ENCODE measurements around the gene TPTE2. TPM values are rescaled to one million over a fixed set of nuclear protein-coding genes. Genes with fewer than 3 reads are reported as not detected.
"Not testable (repeated sequence)": the region's sequence is repeated elsewhere in the genome, so short reads cannot be mapped to it uniquely, and the experiment has no call there.

The TPTE2 gene
- total RNA-seq, result not detected
- long read RNA-seq, result 0 reads

DNA sequence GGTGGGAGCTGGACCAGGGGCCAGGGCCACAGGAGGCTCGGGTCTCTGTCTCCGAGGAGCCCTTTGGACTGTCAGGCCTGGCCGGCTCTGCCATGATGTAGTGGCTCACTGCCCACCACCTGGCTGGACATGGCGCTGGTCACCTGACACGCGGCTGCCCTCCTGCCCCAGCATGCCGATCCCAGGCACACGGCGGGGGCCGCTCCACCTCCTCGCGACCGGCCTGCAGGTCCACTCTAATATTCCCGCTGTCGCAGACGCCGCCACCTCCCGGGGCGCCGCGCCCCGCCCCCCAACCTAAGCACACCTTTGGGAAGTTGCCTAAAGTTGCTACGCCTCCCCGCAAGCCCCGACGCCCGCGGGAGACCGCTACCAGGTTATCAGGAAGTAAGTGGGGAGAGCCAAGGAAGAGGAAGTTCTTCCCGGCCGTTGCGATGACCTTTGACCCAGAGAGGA, at the start of gene TPTE2:
TSS of gene TPTE2 (minus strand) at position 406 of the 456 bp plus-strand sequence. CDS start 58,298 bp downstream, outside the sequence.
- H3K36me3 ChIP-seq; H3K4me3 ChIP-seq; H3K27me3 ChIP-seq; ATAC-seq; H3K27ac ChIP-seq; H3K4me1 ChIP-seq; DNase-seq; intact Hi-C loops (cut with DNase I); H3K9me3 ChIP-seq: not testable (repeated sequence)

GRCh38 chr13:19607523-19608078, 46.3 kb upstream of the TPTE2 start:
- H3K9me3 ChIP-seq, result no peaks in the 10 kb centered on the region
- H3K36me3 ChIP-seq, result no peaks in the 10 kb centered on the region
- TF ChIP-seq, protein P1, sequence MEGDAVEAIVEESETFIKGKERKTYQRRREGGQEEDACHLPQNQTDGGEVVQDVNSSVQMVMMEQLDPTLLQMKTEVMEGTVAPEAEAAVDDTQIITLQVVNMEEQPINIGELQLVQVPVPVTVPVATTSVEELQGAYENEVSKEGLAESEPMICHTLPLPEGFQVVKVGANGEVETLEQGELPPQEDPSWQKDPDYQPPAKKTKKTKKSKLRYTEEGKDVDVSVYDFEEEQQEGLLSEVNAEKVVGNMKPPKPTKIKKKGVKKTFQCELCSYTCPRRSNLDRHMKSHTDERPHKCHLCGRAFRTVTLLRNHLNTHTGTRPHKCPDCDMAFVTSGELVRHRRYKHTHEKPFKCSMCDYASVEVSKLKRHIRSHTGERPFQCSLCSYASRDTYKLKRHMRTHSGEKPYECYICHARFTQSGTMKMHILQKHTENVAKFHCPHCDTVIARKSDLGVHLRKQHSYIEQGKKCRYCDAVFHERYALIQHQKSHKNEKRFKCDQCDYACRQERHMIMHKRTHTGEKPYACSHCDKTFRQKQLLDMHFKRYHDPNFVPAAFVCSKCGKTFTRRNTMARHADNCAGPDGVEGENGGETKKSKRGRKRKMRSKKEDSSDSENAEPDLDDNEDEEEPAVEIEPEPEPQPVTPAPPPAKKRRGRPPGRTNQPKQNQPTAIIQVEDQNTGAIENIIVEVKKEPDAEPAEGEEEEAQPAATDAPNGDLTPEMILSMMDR (IDR thresholded peaks at IDR 0.05), result no peak
- intact Hi-C loops (cut with DNase I), result no loop called here
- H3K4me1 ChIP-seq, result peaks cover 2% of the 10 kb centered on the region
- ATAC-seq (no peak), DNase-seq (no peak)
- H3K4me3 ChIP-seq, result no peak overlapping the region
- peaks cover 11% of the 10 kb centered on the region for H3K27me3 ChIP-seq
- no peak overlapping the region for H3K27ac ChIP-seq

DNA sequence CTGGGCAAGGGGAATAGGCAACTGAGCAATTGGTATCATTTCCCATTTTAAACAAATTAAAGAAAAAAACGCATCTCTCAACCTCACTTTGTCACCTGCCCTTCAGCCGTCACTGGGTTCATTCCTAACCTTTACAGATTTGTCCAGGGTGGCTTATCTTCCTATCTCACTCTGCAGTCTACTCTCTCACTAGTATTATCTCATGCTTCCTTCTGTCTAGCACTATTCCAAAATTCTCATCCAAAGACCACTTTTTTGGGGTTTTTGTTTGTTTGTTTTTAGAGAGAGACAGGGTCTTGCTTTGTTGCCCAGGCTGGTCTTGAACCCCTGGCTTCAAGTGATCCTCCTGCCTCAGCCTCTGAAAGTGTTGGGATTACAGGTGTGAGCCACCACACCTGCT, 45.4 kb upstream of the TPTE2 start:
- TF ChIP-seq, protein P1 (IDR thresholded peaks at IDR 0.05), result no peak
- ATAC-seq, result no peak
- intact Hi-C loops (cut with DNase I), result no loop called here

DNA sequence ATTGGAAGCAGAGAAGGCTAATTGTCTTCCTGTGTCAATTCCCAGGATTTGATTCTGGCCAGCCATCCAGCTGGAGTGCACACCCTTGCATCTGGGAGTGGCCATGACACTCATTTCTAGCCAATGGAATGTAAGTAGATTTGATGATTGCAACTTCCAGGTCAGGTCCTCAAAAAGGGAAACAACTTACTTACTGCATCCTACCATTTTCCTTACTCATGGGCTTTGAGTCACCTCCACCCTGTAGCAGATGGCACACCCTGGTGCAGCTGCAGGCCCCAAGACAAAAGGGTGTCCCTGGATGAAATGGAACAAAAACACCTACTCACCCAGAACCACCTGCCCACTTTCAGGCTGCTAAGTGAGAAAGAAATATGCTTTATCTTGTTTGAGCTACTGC, 44.8 kb upstream of the TPTE2 start:
- Histone ChIP-seq H3K27ac (no peak overlapping the region), H3K9me3 (no peaks in the 10 kb centered on the region), H3K36me3 (no peaks in the 10 kb centered on the region), H3K4me3 (no peak overlapping the region), H3K27me3 (peaks cover 18% of the 10 kb centered on the region), H3K4me1 (peaks cover 7% of the 10 kb centered on the region)
- no peak for ATAC-seq
- intact Hi-C loops (cut with DNase I), result no loop called here
- TF ChIP-seq, protein P1 (IDR thresholded peaks at IDR 0.05), result no peak
- DNase-seq, result no peak

More for the DNA sequence above, 45.4 kb upstream of the TPTE2 start:
- no peaks in the 10 kb centered on the region for H3K36me3 ChIP-seq
- no peak for DNase-seq
- H3K4me1 ChIP-seq, result peaks cover 7% of the 10 kb centered on the region
- H3K27me3 ChIP-seq, result peaks cover 12% of the 10 kb centered on the region
- H3K27ac ChIP-seq, result no peak overlapping the region
- no peak overlapping the region for H3K4me3 ChIP-seq
- no peaks in the 10 kb centered on the region for H3K9me3 ChIP-seq

DNA sequence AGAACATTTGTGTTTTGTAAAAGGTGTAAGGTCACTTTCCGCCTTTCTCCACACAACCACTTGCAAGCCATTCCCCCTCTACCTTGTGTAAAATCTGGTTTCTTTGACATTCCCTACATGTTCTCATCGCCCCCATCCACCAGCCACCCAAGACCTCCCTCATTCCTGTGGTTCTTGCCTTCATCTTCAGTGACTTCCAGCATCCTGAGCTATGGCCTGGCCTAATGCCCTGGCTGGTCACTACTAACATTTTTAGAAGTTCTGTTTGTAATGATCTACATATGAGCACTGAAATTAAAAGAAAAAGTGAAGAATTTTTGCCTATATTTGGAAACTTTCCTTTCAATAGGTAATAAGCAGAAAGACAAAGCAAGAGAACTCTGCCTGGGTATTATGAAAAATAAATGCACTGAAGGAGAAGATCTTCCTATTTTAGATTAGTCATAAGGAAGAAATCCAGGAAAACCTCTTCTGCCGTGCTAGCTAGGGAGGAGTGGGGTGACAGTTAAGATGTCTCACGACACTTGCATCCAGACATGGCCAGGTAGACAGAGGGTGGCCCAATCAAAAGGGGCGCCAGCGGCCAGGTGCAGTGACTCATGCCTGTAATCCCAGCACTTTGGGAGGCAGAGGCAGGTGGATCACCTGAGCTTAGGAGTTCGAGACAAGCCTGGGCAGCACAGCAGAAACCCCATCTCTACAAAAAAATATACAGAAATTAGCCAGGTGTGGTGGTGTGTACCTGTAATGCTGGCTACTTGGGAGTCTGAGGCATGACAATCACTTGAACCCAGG, 44.0 kb upstream of the TPTE2 start:
- no peak for DNase-seq
- TF ChIP-seq, protein P1 (IDR thresholded peaks at IDR 0.05), result no peak
- Histone ChIP-seq H3K9me3 (no peaks in the 10 kb centered on the region), H3K4me1 (peaks cover 7% of the 10 kb centered on the region), H3K36me3 (no peaks in the 10 kb centered on the region), H3K27me3 (peaks cover 19% of the 10 kb centered on the region), H3K4me3 (no peak overlapping the region), H3K27ac (no peak overlapping the region)
- intact Hi-C loops (cut with DNase I), result no loop called here
- ATAC-seq, result no peak

- Histone ChIP-seq H3K27me3 (peaks cover 19% of the 10 kb centered on the region), H3K27ac (no peak overlapping the region), H3K4me3 (no peak overlapping the region), H3K4me1 (peaks cover 7% of the 10 kb centered on the region), H3K9me3 (no peaks in the 10 kb centered on the region), H3K36me3 (no peaks in the 10 kb centered on the region)
- ATAC-seq, result no peak
- DNase-seq, result no peak
- intact Hi-C loops (cut with DNase I), result no loop called here
- TF ChIP-seq, protein P1 (IDR thresholded peaks at IDR 0.05), result no peak
Measured at GRCh38 chr13:19604306-19604705, 43.0 kb upstream of the TPTE2 start.

Data from upper lobe of right lung (tissue), 1 donor.